ENCODE data around the gene ELAPOR1. TPM values are rescaled to one million over a fixed set of nuclear protein-coding genes. Genes with fewer than 3 reads are reported as not detected.

The ELAPOR1 gene
- total and polyA plus RNA-seq, 9 of the 15 experiments (the other 6 are each of a cell fraction or from before 2014, with no cell fraction given): 0.07 to 1.2 (median 0.18) TPM

DNA sequence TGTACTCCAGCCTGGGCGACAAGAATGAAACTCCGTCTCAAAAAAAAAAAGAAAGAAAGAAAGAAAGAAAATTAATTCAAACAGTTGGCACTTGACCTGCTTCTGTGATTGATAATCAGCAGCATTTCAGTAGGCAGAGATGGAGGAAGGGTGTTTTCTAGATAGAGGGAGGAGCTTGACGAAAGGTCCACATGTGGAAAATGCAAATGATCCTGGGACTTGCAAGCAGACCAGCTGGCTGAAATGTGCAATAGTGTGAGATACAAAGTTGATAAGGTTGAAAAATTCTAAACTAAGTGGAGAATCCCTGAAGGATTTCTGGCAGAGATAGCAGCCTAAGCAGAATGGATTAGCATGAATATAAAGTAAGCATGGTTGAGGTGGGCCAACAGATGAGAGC is 4.2 kb downstream of the ELAPOR1 start (continued):
- TF ChIP-seq, protein P1, sequence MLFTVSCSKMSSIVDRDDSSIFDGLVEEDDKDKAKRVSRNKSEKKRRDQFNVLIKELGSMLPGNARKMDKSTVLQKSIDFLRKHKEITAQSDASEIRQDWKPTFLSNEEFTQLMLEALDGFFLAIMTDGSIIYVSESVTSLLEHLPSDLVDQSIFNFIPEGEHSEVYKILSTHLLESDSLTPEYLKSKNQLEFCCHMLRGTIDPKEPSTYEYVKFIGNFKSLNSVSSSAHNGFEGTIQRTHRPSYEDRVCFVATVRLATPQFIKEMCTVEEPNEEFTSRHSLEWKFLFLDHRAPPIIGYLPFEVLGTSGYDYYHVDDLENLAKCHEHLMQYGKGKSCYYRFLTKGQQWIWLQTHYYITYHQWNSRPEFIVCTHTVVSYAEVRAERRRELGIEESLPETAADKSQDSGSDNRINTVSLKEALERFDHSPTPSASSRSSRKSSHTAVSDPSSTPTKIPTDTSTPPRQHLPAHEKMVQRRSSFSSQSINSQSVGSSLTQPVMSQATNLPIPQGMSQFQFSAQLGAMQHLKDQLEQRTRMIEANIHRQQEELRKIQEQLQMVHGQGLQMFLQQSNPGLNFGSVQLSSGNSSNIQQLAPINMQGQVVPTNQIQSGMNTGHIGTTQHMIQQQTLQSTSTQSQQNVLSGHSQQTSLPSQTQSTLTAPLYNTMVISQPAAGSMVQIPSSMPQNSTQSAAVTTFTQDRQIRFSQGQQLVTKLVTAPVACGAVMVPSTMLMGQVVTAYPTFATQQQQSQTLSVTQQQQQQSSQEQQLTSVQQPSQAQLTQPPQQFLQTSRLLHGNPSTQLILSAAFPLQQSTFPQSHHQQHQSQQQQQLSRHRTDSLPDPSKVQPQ (CRISPR knock-in tag; IDR thresholded peaks at IDR 0.05; ENCODE audit: borderline replicate concordance): no peak
- TF ChIP-seq E2F3 (CRISPR knock-in tag; IDR thresholded peaks at IDR 0.05) (no peak), ZNF766 (CRISPR knock-in tag; conservative IDR thresholded peaks at IDR 0.05) (no peak), ZNF764 (CRISPR knock-in tag; IDR thresholded peaks at IDR 0.05; ENCODE audit: low read depth) (no peak), TAF9B (IDR thresholded peaks at IDR 0.05; ENCODE audit: partially characterized antibody) (no peak), SMARCE1 (IDR thresholded peaks at IDR 0.05) (no peak), CBX5 (IDR thresholded peaks at IDR 0.05; ENCODE audit: borderline replicate concordance, low read depth) (no peak)
- TF ChIP-seq, protein P2, sequence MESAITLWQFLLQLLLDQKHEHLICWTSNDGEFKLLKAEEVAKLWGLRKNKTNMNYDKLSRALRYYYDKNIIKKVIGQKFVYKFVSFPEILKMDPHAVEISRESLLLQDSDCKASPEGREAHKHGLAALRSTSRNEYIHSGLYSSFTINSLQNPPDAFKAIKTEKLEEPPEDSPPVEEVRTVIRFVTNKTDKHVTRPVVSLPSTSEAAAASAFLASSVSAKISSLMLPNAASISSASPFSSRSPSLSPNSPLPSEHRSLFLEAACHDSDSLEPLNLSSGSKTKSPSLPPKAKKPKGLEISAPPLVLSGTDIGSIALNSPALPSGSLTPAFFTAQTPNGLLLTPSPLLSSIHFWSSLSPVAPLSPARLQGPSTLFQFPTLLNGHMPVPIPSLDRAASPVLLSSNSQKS (CRISPR knock-in tag; IDR thresholded peaks at IDR 0.05): no peak
- TF ChIP-seq, protein P3, sequence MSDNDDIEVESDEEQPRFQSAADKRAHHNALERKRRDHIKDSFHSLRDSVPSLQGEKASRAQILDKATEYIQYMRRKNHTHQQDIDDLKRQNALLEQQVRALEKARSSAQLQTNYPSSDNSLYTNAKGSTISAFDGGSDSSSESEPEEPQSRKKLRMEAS (CRISPR knock-in tag; IDR thresholded peaks at IDR 0.05): no peak

Measured in K562 (cell line).